K562 (cell line): ENCODE results near the gene ZNF679. TPM values are rescaled to one million over a fixed set of nuclear protein-coding genes. Genes with fewer than 3 reads are reported as not detected.

Experiments used
- ATAC-seq: fragments of 200-7000 bp; cut with Tn5 transposase; 3 replicates; pipeline ENCODE4 v1.9.1; 2020; ENCODE audit warnings: moderate library complexity
- BruUV-seq: library from RNA; stranded (reverse); fragments of 400-500 nt; replicated peaks from 2 replicates; lab custom pipeline; 2021; lab: Mats Ljungman, UMichigan
- CTCF ChIA-PET: fragments of 300-600 bp; formaldehyde crosslinking; extraction: SDS; loops from one replicate; lab custom pipeline; 2021; ENCODE audit warnings: low intra/inter-chr PET ratio; lab: Yijun Ruan, JAX
- POLR2A ChIA-PET: fragments of 300-600, 350-650 bp; sonication (Branson Sonifier 250); formaldehyde crosslinking; extraction: SDS; loops from one replicate; lab custom pipeline; 2021; ENCODE audit warnings: antibody characterized with exemption, inconsistent platforms; lab: Yijun Ruan, JAX
- DNase-seq, 4 experiments: peaks; one replicate each; pipeline versions ENCODE4 v3.0.0 to v3.0.0-alpha.2; 2011 to 2018; ENCODE audit warnings: low spot score in 3 of 4, mixed read lengths in 3 of 4; ENCODE audit errors: extremely low read depth in 1 of 4
- FAIRE-seq: peaks from 2 replicates; lab custom pipeline; 2011; peaks lifted over from hg19 to GRCh38; lab: Jason Lieb, UNC
- H2AFZ ChIP-seq: 2 replicates; pipeline ENCODE4 v1.6.0; 2011; ENCODE audit warnings: low read depth, low read length, control low read depth, inconsistent platforms
- H3K27ac ChIP-seq: fragments of 200-600 bp; 3 replicates; pipeline ENCODE4 v1.8.0; 2011; ENCODE audit warnings: low read depth, mild to moderate bottlenecking, control low read depth, inconsistent platforms, low read length, moderate library complexity, mixed read lengths; ENCODE audit errors: extremely low read depth
- H3K27me3 ChIP-seq, 2 experiments: fragments of 300-600 bp in 1 of 2; 2 replicates in 1 of 2; 3 replicates in 1 of 2; pipeline versions ENCODE4 v1.6.0 to v1.8.0; 2011; ENCODE audit warnings: inconsistent platforms in 2 of 2, low read length in 2 of 2, mild to moderate bottlenecking in 1 of 2, mixed read lengths in 1 of 2, moderate library complexity in 1 of 2; ENCODE audit not compliant: control insufficient read depth in 2 of 2, insufficient read depth in 2 of 2
- H3K36me3 ChIP-seq: fragments of 300-600 bp; 3 replicates; pipeline ENCODE4 v1.8.0; 2011; ENCODE audit warnings: mild to moderate bottlenecking, low read length, inconsistent platforms; ENCODE audit not compliant: control insufficient read depth, insufficient read depth
- H3K4me1 ChIP-seq, 2 experiments: fragments of 200-600 bp in 1 of 2; replicated peaks in 1 of 2; 2 replicates in 1 of 2; 3 replicates in 1 of 2; pipeline versions ENCODE4 v1.5.1 to v1.8.0; 2011; ENCODE audit warnings: inconsistent platforms in 2 of 2, low read length in 2 of 2, mild to moderate bottlenecking in 1 of 2, mixed read lengths in 1 of 2, moderate library complexity in 1 of 2; ENCODE audit not compliant: control insufficient read depth in 2 of 2, insufficient read depth in 2 of 2
- H3K4me2 ChIP-seq: 2 replicates; pipeline ENCODE4 v1.6.1; 2011; ENCODE audit warnings: low read length, control low read depth, inconsistent platforms, mixed read lengths; ENCODE audit not compliant: insufficient read depth
- H3K4me3 ChIP-seq: fragments of 200-600 bp; sonication (generic), shearing (Covaris generic); 2 replicates; pipeline ENCODE4 v1.5.1; 2016; ENCODE audit warnings: control low read depth, inconsistent platforms
- H3K79me2 ChIP-seq: fragments of 200-600 bp; 3 replicates; pipeline ENCODE4 v1.8.0; 2011; ENCODE audit warnings: low read length, inconsistent platforms; ENCODE audit not compliant: control insufficient read depth, insufficient read depth
- H3K9ac ChIP-seq, 2 experiments: 2 replicates each; pipeline versions ENCODE4 v1.6.0 to v1.6.1; 2011; ENCODE audit warnings: low read depth in 2 of 2, low read length in 2 of 2, control low read depth in 1 of 2, inconsistent platforms in 1 of 2, mild to moderate bottlenecking in 1 of 2, mixed read lengths in 1 of 2; ENCODE audit not compliant: insufficient read depth in 1 of 2
- H3K9me1 ChIP-seq: one replicate; pipeline ENCODE4 v1.6.0; 2011; ENCODE audit warnings: inconsistent platforms, mild to moderate bottlenecking, low read length, moderate library complexity; ENCODE audit not compliant: control insufficient read depth, insufficient read depth
- H3K9me3 ChIP-seq: replicated peaks from 2 replicates; pipeline ENCODE4 v1.5.1; 2011; ENCODE audit warnings: low read depth, low read length, inconsistent platforms; ENCODE audit not compliant: control insufficient read depth, insufficient read depth
- H4K20me1 ChIP-seq: replicated peaks from 2 replicates; pipeline ENCODE4 v1.6.1; 2011; ENCODE audit warnings: low read length, inconsistent platforms, mixed read lengths; ENCODE audit not compliant: control insufficient read depth, insufficient read depth
- ARHGAP35 ChIP-seq: fragments of 450-650 bp; IDR thresholded peaks from 2 replicates; pipeline ENCODE4 v1.6.1; 2018; ENCODE audit not compliant: partially characterized antibody
- CBX8 ChIP-seq: fragments of 200-600 bp; sonication (generic); IDR thresholded peaks from 2 replicates; pipeline ENCODE4 v1.6.1; 2012; ENCODE audit warnings: borderline replicate concordance, mixed run types, low read depth, mild to moderate bottlenecking, moderate library complexity, mixed read lengths, low read length, control low read depth, inconsistent platforms; ENCODE audit not compliant: poor library complexity, severe bottlenecking; ENCODE audit errors: extremely low read depth
- HNRNPUL1 ChIP-seq: fragments of 200-400 bp; formaldehyde crosslinking; IDR thresholded peaks from 2 replicates; pipeline ENCODE4 v1.6.1; 2017; ENCODE audit warnings: low read length
- HOMEZ ChIP-seq: fragments of 250-450 bp; sonication (Bioruptor Pico); IDR thresholded peaks from 2 replicates; pipeline ENCODE4 v1.4.0; 2020; ENCODE audit warnings: mild to moderate bottlenecking, moderate library complexity
- JUN ChIP-seq, 2 experiments: sonication (generic) in 1 of 2; formaldehyde crosslinking in 1 of 2; IDR thresholded peaks; 2 replicates each; pipeline versions ENCODE4 v1.6.1 to v1.8.0; 2012 to 2022; ENCODE audit warnings: borderline replicate concordance in 2 of 2, mild to moderate bottlenecking in 2 of 2, improper control_type of control experiment in 1 of 2, low read depth in 1 of 2, low read length in 1 of 2, missing genetic modification reagents in 1 of 2
- RB1 ChIP-seq: fragments of 450-650 bp; IDR thresholded peaks from 2 replicates; pipeline ENCODE4 v1.6.1; 2017; ENCODE audit warnings: low read depth, mild to moderate bottlenecking
- SMARCA5 ChIP-seq: fragments of 450-650 bp; IDR thresholded peaks from 2 replicates; pipeline ENCODE4 v1.6.1; 2016
- ZNF121 ChIP-seq: sonication (generic); formaldehyde crosslinking; conservative IDR thresholded peaks from 2 replicates; pipeline ENCODE4 v1.8.0; 2022; ENCODE audit warnings: missing genetic modification reagents
- ZNF79 ChIP-seq: fragments of 250-450 bp; sonication (Bioruptor Pico); IDR thresholded peaks from 2 replicates; pipeline ENCODE4 v1.4.0; 2020; ENCODE audit warnings: low read depth, mild to moderate bottlenecking, moderate library complexity
- WGBS: fragments of 100-300 bp; shearing (Covaris generic); methylation state at CpG from one replicate; pipeline ENCODE4 v1.1.6; 2016; ENCODE audit warnings: low coverage, mixed read lengths; ENCODE audit not compliant: insufficient coverage; ENCODE audit errors: missing lambda C conversion rate; 5-methylcytosine and 5-hydroxymethylcytosine counted together
- in situ Hi-C: fragments of 300-500 bp; cut with MboI; formaldehyde crosslinking; loops from 4 replicates; pipeline ENCODE4 v1.15.0; 2018; ENCODE audit warnings: inconsistent platforms, mixed read lengths
- intact Hi-C: fragments of 100-400 bp; cut with micrococcal nuclease; formaldehyde crosslinking; loops from 2 replicates; pipeline ENCODE4 v1.14.2; 2022
- polyA plus RNA-seq, 8 experiments: library from polyadenylated mRNA; depleted of rRNA in 4 of 8; stranded (reverse) in 5 of 8; unstranded in 3 of 8; fragments of >200 nt; fragmentation: Nextera tagmentation in 2 of 8; fragmentation: Illumina TruSeq in 1 of 8; extraction: Ambion mirVana in 2 of 8; extraction: Trizol in 1 of 8; gene quantifications; 2 replicates each; pipeline versions ENCODE4 v1.2.1 to v1.2.3, GENCODE V29; 2011 to 2014; ENCODE audit warnings: inconsistent platforms in 1 of 8, missing spikeins in 1 of 8
- total RNA-seq, 7 experiments: library from RNA; depleted of rRNA in 6 of 7; stranded (reverse); fragments of >200 nt in 6 of 7; fragmentation: Illumina TruSeq in 2 of 7; extraction: Trizol in 2 of 7; gene quantifications; 2 replicates each; pipeline versions ENCODE4 v1.2.1 to v1.2.3, GENCODE V29; 2011 to 2021; ENCODE audit warnings: low replicate concordance in 1 of 7

ZNF679 gene
- total and polyA plus RNA-seq, 9 of the 15 experiments (the other 6 are each of a cell fraction or from before 2014, with no cell fraction given) = not detected

GRCh38 chr7:64313740-64314491 lies 85.6 kb downstream of the ZNF679 start, which contains the start of gene ZNF736 (continued):
- no peak for TF ChIP-seq CBX8
- TF ChIP-seq HNRNPUL1 = no peak
- TF ChIP-seq JUN (IDR thresholded peaks at IDR 0.05; ENCODE audit: borderline replicate concordance, low read depth, low read length) = no peak
- no peak for TF ChIP-seq JUN (CRISPR knock-in tag; IDR thresholded peaks at IDR 0.05; ENCODE audit: borderline replicate concordance)
- TF ChIP-seq HOMEZ (CRISPR knock-in tag) = no peak

DNA sequence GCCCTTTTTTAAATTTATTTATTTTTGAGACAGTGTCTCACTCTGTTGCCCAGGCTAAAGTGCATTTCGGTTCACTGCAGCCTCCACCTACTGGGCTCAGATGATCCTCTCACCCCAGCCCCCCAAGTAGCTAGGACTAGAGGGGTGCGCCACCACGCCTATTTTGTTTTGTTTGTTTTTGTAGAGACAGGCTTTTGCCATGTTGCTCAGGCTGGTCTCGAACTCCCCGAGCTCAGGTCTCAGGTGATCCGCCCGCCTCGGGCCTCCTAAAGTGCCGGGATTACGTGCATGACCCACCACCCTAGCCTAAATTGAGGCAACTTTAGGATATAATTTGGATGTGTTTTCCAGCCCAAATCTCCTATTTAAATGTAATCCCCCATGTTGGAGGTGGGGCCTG lies 86.3 kb downstream of the ZNF679 start:
- ATAC-seq (peak; percentile 10), DNase-seq (peak in 1 of 4 experiments; percentile 14), FAIRE-seq (no peak)
- CTCF ChIA-PET = no interaction called here
- H4K20me1 ChIP-seq = no peaks in the 10 kb centered on the region
- peak overlapping the region; percentile 97 for H2AFZ ChIP-seq
- H3K27me3 ChIP-seq = no peaks in the 10 kb centered on the region
- peak overlapping the region; percentile 96 for H3K27ac ChIP-seq
- POLR2A ChIA-PET = interaction anchor here (0.8 to 1.8 kb wide), 5 partner anchors 9 to 553 kb away, joined by 3 to 11 read pairs (median 4); partner anchors contain the start of gene ZNF680
- peaks cover 48% of the 10 kb centered on the region for H3K79me2 ChIP-seq
- H3K4me2 ChIP-seq = peak overlapping the region; percentile 84
- no peaks in the 10 kb centered on the region for H3K9me1 ChIP-seq
- no peaks in the 10 kb centered on the region for H3K9me3 ChIP-seq
- no TSS peak for BruUV-seq
- H3K4me3 ChIP-seq = peak overlapping the region; percentile 65
- H3K36me3 ChIP-seq = no peaks in the 10 kb centered on the region
- in situ Hi-C loops (no loop called here), intact Hi-C loops (no loop called here)
- 1% methylated on average over 10 of the region's 10 CpGs for WGBS
- TF ChIP-seq ARHGAP35 (no peak), RB1 (no peak), SMARCA5 (no peak), ZNF79 (no peak), ZNF121 (CRISPR knock-in tag) (peak; percentile 38; the same call in 1 of the 2 replicates)
- H3K4me1 ChIP-seq = no peaks in the 10 kb centered on the region
- H3K9ac ChIP-seq = peak overlapping the region; percentile 85 to 95; a peak in 3 of 4 replicates
